Subcutaneous adipose tissue (tissue), 4 donors: ENCODE measurements around the gene VWA8. TPM values are rescaled to one million over a fixed set of nuclear protein-coding genes. Genes with fewer than 3 reads are reported as not detected.

Source experiments
- total RNA-seq, 4 donors: library from RNA; depleted of rRNA; stranded (reverse); fragments of >200 nt; gene quantifications; one replicate each; pipeline ENCODE4 v1.1.0, GENCODE V29; 2016
- TF ChIP-seq, protein P1 (sequence below): fragments of 450-650 bp; IDR thresholded peaks from one replicate; pipeline ENCODE4 v1.5.1; 2016; ENCODE audit warnings: low read depth, mild to moderate bottlenecking, control low read depth, antibody characterized with exemption, moderate library complexity

Gene VWA8
- total RNA-seq, 4 donors from 2014 or later: 18.1 to 28.3 (median 20.3) TPM

DNA sequence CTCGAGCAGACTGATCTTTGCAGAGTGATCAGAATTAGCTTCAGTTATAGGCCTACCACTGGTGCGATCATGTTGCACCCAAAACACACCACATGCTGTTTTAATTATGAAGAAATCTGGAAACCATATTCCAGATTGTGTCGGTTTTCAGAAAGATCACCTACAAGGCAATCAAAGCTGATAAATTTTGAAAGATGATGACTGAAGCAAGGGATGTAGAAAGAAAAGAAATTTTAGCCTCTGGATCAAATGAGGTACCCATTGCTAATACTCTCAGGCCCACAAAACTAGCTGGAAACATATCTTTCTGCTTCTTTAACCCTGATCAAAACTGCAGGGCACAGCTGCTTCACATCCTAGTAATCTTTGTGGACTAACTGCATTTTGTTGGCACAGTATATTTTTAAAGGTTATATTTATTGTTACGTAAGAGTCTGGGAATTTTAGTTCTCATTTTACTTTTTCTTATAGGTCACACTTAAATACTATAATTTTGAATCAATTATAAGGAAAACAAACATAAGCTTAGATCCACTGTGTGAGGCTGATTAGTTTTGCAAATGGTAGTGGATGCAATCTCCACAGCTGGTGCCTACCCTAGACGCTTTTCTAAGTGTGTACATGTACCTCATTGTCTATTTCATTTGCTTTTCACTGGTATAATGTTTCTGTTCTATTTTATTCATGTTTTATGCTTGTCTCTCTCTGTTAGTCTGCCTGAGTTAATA, 352.6 kb downstream of the VWA8 start:
- TF ChIP-seq, protein P1, sequence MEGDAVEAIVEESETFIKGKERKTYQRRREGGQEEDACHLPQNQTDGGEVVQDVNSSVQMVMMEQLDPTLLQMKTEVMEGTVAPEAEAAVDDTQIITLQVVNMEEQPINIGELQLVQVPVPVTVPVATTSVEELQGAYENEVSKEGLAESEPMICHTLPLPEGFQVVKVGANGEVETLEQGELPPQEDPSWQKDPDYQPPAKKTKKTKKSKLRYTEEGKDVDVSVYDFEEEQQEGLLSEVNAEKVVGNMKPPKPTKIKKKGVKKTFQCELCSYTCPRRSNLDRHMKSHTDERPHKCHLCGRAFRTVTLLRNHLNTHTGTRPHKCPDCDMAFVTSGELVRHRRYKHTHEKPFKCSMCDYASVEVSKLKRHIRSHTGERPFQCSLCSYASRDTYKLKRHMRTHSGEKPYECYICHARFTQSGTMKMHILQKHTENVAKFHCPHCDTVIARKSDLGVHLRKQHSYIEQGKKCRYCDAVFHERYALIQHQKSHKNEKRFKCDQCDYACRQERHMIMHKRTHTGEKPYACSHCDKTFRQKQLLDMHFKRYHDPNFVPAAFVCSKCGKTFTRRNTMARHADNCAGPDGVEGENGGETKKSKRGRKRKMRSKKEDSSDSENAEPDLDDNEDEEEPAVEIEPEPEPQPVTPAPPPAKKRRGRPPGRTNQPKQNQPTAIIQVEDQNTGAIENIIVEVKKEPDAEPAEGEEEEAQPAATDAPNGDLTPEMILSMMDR: no peak

DNA sequence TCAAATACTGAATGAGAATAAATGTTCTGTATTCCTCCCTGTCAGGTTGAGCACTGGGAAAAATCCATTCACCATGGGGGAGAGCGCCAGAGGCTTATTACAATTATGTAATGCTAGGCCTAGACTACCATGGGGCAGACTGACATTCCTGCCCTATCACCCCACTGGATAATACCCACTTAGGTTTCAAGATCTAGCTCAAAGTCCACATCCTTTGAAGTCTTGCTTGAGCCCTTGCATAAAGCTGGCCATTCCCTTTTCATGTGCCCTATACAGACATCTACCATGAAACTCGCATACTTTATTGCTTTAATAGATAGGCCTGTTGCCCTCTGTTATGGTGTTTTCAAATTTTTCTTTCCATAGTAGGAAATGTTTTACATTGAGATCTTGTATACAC, 354.3 kb downstream of the VWA8 start:
- TF ChIP-seq, protein P1: no peak

DNA sequence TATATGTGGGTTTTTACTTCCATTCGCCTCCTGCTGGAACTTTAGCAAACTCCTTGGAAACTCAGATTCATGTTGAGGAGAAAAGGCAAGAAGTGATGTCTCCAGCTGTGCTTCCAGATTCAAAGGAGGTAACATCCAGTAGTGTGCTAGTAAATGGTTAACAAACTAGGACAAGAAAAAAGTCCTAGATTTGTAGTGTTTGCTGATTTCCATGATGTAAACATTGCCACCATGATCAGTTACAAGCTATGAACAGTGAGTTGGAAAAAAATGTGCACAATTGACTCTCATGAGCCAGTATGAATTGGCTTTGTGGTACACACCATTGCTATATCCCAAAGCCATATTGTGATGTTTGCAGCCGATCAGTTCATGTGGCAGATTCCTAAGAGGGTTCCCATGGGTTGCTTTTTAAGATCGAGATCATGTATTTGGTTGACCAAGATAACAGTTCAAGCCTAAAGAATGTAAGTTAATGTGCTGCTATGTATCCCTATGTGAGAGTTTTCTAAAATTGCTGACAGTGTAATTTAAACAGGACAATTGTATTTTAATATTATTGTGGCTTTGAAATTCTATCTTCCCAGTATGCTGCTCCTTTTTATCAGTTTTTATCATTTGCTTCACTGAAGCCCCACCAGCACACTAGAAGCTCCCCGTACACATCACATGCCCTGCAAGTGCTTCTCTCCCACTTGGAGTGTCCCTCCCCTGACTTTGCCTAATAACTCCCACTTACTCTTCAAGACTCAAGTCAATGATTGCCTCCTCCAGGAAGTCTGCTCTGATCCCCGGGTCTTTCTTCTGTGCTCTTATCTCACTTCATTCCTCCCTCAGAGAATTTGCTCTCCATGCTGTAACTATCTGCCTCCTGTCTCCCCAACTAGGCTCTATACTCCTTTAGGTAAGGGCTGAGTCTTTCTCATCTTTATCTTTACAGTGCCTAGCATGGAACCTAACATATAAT, 355.3 kb downstream of the VWA8 start:
- TF ChIP-seq, protein P1: no peak

DNA sequence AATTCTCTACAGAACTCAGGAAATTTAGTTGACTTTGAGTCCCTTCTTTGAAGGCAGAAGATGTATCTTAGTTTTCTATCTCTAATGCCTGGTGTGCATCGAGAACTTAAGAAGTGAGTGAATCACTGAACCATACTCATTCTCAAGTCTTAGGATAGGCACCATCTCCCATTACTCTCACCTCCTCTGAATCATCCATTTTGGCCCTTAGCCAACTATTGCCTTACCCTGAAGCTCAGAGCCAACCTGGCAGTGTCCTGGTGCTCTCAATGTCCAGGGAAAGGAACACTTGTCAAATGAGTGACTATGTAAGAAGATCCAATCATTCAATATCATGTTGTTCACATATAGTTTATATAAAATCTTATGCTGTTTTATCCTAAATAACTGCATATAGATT, 357.0 kb downstream of the VWA8 start:
- TF ChIP-seq, protein P1: no peak

DNA sequence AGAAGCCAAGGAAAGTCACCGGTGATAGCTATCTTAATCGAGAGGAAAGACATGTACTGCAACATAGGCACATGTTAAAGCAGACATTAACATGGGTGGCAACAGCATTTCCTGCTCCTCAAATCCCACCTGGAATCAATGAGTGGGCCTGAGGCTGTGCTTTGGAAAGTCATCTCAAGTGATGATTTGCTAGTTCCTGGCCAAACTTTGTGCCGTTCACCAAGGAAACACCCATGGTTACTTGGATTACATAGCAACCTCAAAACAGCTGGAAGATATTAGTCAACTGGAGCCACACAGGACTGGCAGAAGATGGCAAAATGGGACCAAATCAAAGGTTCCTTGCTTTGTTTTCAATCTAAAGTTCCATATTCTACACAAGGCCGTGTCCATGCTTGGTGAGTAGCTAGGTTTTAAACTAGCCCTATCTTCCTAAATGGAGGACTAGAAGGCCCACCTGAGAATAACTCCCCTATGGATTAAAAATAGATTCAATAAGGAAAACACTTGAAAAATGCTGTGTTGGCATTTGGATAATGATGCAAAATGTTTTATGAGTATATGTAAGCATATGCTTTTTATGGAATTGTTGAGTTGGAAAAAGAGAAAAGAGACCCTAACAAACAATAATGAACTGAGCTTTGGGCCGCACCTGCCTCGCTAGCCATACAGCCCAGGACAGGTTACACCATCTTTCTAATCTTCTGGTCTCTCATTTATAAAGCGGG, 359.0 kb downstream of the VWA8 start:
- TF ChIP-seq, protein P1: no peak

DNA sequence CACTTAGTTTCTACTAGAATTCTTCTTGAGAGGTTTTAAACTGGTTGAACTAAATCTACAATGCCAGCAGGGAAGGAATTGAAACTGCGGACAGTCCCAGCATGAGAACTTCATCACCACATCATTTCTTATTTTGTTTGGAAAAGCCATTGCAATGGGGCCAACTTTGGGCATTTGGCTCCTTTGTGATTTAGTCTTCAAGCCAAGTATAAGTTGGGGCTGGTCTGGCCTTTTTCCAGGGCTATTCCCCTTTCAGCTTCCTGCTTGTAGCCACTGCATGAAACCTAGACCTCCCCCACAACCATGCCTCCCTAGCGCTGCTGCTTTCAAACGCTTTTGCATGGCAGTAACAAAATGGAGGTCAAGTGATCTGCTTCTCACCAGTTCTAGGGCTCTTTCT, 361.3 kb downstream of the VWA8 start:
- TF ChIP-seq, protein P1: no peak
